ENCODE data around the gene ABHD6.

The ABHD6 gene

DNA sequence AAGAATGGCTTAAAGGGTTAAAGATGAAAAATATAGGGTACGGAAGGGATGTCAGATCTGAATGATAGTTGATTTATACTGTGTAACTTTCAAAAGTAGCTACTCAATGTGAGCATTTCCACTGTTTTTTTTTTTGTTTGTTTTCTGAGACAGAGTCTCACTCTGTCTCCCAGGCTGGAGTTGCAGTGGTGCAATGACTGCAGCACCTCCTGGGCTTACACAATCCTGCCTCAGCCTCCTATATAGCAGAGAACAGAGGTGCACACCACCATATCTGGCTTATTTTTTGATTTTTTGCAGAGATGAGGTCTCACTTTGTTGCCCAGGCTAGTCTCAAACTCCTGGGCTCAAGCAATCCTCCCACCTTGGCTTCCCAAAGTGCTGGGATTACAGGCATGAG, 85.2 kb downstream of the ABHD6 start:
- WGBS, 2 donors (ENCODE audit: extremely low coverage in 2 of 2, insufficient read length in 2 of 2, insufficient replicate concordance in 1 of 2), result no CpG with 5 or more reads among the region's 1 CpG
- H4K8ac ChIP-seq (ENCODE audit: low read depth, low read length), result no peak overlapping the region

DNA sequence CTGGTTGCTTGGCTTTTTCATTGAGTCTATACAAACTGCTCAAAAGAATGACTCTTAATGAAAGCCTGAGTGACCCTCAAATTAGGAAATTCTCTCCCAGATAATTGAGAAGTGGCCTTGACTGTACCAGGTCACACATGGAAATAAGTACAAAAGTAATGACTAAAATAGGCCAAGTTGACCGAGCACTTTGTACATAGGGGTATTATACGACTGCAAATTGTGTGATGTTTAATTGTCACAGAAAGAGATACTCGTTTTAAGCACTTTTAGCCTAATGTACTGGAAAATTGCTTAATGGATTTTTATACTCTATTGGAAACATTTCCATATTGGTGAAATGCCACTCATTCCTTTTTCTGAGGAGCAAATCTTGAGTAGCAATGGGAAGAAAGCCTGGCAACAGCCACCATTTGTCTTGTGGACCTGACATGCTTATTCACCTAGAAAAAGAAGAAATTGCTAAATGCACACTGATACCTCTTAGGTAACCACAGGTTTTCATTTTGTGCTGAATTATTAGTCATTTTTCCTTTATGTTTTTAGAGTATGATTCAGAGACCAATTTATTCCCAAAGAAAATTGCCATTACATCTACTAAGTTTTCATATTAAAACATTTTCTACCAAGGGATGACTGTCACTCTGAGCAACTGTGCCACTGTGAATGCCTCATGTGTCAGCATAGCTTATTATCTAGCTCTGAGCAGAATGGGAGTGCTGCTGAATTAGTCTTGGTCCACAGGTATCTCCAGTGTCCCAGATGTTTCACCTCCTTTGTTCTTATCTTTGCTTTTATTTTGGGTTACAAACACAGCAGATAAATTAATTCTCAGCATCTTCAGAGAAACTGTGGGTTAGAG, 86.2 kb downstream of the ABHD6 start:
- H3K27ac ChIP-seq (replicated peaks; ENCODE audit: low read length), result no peak overlapping the region
- H2AFZ ChIP-seq (ENCODE audit: low read length), result no peak overlapping the region
- no peak overlapping the region for H3K18ac ChIP-seq (ENCODE audit: low read length)
- H4K8ac ChIP-seq (ENCODE audit: low read depth, low read length), result no peak overlapping the region
- no peak for DNase-seq (ENCODE audit: low spot score)
- no peaks in the 10 kb centered on the region for H3K79me1 ChIP-seq (ENCODE audit: low read depth, low read length)
- H2AK5ac ChIP-seq (ENCODE audit: low read depth, low read length), result no peak overlapping the region
- no peak overlapping the region for H3K9ac ChIP-seq (ENCODE audit: low read depth, low read length, poor library complexity)
- no peak overlapping the region for H3K4ac ChIP-seq (ENCODE audit: low read length)
- no peak overlapping the region for H2BK120ac ChIP-seq (ENCODE audit: low read depth, low read length)
- H2BK12ac ChIP-seq (ENCODE audit: low read length), result no peak overlapping the region
- H2BK15ac ChIP-seq (ENCODE audit: low read length), result no peak overlapping the region
- H3K4me3 ChIP-seq (ENCODE audit: low read length in 2 of 2), result no peak overlapping the region
- no peaks in the 10 kb centered on the region for H3K27me3 ChIP-seq (ENCODE audit: control insufficient read depth in 3 of 3, insufficient read depth in 3 of 3, low read depth in 1 of 3, low read length in 3 of 3)
- no peak overlapping the region for H3K23ac ChIP-seq (ENCODE audit: low read depth, low read length, poor library complexity)
- no peak overlapping the region for H3K14ac ChIP-seq (ENCODE audit: low read length)
- no peak overlapping the region for H3K4me2 ChIP-seq (ENCODE audit: insufficient read depth, low read length, poor library complexity, severe bottlenecking)
- no peaks in the 10 kb centered on the region for H3K9me3 ChIP-seq (replicated peaks in 1 of 2; ENCODE audit: control insufficient read depth in 2 of 2, insufficient read depth in 1 of 2, low read depth in 1 of 2, low read length in 2 of 2)
- H4K91ac ChIP-seq (ENCODE audit: low read depth, low read length, poor library complexity), result no peak overlapping the region
- no CpG with 5 or more reads among the region's 3 CpGs for WGBS, 2 donors (ENCODE audit: extremely low coverage in 2 of 2, insufficient read length in 2 of 2, insufficient replicate concordance in 1 of 2)
- H3K4me1 ChIP-seq (ENCODE audit: control insufficient read depth in 2 of 2, insufficient read depth in 1 of 2, low read depth in 1 of 2, low read length in 2 of 2), result no peaks in the 10 kb centered on the region
- H2BK5ac ChIP-seq (ENCODE audit: low read length), result no peak overlapping the region
- H3K36me3 ChIP-seq (replicated peaks in 1 of 2; ENCODE audit: control insufficient read depth in 2 of 2, insufficient read depth in 2 of 2, low read length in 2 of 2), result peaks cover 3 to 23% of the 10 kb centered on the region in 2 donors

More for the DNA sequence above, 85.2 kb downstream of the ABHD6 start:
- H2BK5ac ChIP-seq (ENCODE audit: low read length), result no peak overlapping the region
- H3K4me2 ChIP-seq (ENCODE audit: insufficient read depth, low read length, poor library complexity, severe bottlenecking), result no peak overlapping the region
- H3K18ac ChIP-seq (ENCODE audit: low read length), result no peak overlapping the region
- no peak overlapping the region for H3K9ac ChIP-seq (ENCODE audit: low read depth, low read length, poor library complexity)
- H2BK15ac ChIP-seq (ENCODE audit: low read length), result no peak overlapping the region
- H3K27me3 ChIP-seq (ENCODE audit: control insufficient read depth in 3 of 3, insufficient read depth in 3 of 3, low read depth in 1 of 3, low read length in 3 of 3), result no peaks in the 10 kb centered on the region
- H3K79me1 ChIP-seq (ENCODE audit: low read depth, low read length), result no peaks in the 10 kb centered on the region
- no peak overlapping the region for H2AFZ ChIP-seq (ENCODE audit: low read length)
- no peak overlapping the region for H3K4me3 ChIP-seq (ENCODE audit: low read length in 2 of 2)
- no peak overlapping the region for H3K14ac ChIP-seq (ENCODE audit: low read length)
- H4K91ac ChIP-seq (ENCODE audit: low read depth, low read length, poor library complexity), result no peak overlapping the region
- H3K9me3 ChIP-seq (replicated peaks in 1 of 2; ENCODE audit: control insufficient read depth in 2 of 2, insufficient read depth in 1 of 2, low read depth in 1 of 2, low read length in 2 of 2), result no peaks in the 10 kb centered on the region
- H2BK12ac ChIP-seq (ENCODE audit: low read length), result no peak overlapping the region
- H3K23ac ChIP-seq (ENCODE audit: low read depth, low read length, poor library complexity), result no peak overlapping the region
- DNase-seq (ENCODE audit: low spot score), result no peak
- H3K4me1 ChIP-seq (ENCODE audit: control insufficient read depth in 2 of 2, insufficient read depth in 1 of 2, low read depth in 1 of 2, low read length in 2 of 2), result no peaks in the 10 kb centered on the region
- H2AK5ac ChIP-seq (ENCODE audit: low read depth, low read length), result no peak overlapping the region
- H2BK120ac ChIP-seq (ENCODE audit: low read depth, low read length), result no peak overlapping the region
- peaks cover 7 to 32% of the 10 kb centered on the region in 2 donors for H3K36me3 ChIP-seq (replicated peaks in 1 of 2; ENCODE audit: control insufficient read depth in 2 of 2, insufficient read depth in 2 of 2, low read length in 2 of 2)
- no peak overlapping the region for H3K4ac ChIP-seq (ENCODE audit: low read length)
- H3K27ac ChIP-seq (replicated peaks; ENCODE audit: low read length), result no peak overlapping the region

DNA sequence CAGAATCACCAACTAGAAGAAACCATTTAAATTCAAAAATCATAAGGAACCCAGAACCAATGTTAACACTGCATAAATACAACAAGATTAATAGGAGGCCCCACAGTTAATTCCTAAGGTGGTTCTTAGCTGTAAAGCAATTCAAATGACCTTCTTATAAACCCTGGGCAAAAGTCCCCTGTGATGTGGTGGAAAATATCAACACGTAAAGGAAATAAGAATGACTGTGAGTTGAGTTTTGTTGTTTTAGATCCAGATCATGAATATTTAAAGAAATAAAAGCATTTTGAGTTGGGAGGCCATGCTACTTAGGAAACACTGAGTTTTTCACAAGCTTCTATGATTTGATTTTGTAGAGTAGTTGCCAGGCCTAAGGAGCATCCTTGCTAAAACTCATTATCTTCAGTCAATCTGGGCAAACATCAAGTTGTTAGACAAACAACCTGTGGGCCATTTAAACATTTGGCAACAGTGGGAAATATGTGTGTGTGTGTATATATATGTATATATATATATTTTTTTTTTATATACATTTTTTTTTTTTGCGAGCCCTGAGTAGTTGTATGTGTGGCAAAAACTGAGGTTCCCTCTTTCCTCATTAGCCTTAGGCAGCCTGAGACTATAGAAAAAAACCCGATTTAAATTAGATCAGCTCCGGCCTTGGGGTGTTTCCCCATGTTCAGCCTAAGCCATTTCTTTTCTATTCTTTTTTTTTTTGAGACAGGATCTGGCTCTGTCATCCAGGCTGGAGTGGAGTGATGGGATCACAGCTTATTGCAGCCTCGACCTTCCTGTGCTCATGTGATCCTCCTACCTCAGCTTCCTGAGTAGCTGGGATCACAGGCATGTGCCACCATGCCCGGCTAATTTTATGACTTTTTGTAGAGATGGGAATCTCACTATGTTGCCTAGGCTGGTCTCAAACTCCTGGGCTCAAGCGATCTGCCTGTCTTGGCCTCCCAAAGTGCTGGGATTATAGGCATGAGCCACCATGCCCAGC, 87.1 kb downstream of the ABHD6 start:
- Histone ChIP-seq H3K4me3 (ENCODE audit: low read length in 2 of 2) (no peak overlapping the region), H2BK5ac (ENCODE audit: low read length) (no peak overlapping the region), H2AK5ac (ENCODE audit: low read depth, low read length) (no peak overlapping the region), H4K8ac (ENCODE audit: low read depth, low read length) (no peak overlapping the region), H3K4me2 (ENCODE audit: insufficient read depth, low read length, poor library complexity, severe bottlenecking) (no peak overlapping the region), H3K36me3 (replicated peaks in 1 of 2; ENCODE audit: control insufficient read depth in 2 of 2, insufficient read depth in 2 of 2, low read length in 2 of 2) (peaks cover 0 to 14% of the 10 kb centered on the region in 2 donors), H3K14ac (ENCODE audit: low read length) (no peak overlapping the region), H2BK15ac (ENCODE audit: low read length) (no peak overlapping the region), H3K18ac (ENCODE audit: low read length) (no peak overlapping the region), H3K4me1 (ENCODE audit: control insufficient read depth in 2 of 2, insufficient read depth in 1 of 2, low read depth in 1 of 2, low read length in 2 of 2) (no peaks in the 10 kb centered on the region), H3K27ac (replicated peaks; ENCODE audit: low read length) (no peak overlapping the region), H2BK120ac (ENCODE audit: low read depth, low read length) (no peak overlapping the region), H3K79me1 (ENCODE audit: low read depth, low read length) (no peaks in the 10 kb centered on the region), H3K9me3 (replicated peaks in 1 of 2; ENCODE audit: control insufficient read depth in 2 of 2, insufficient read depth in 1 of 2, low read depth in 1 of 2, low read length in 2 of 2) (no peaks in the 10 kb centered on the region), H3K4ac (ENCODE audit: low read length) (no peak overlapping the region), H2BK12ac (ENCODE audit: low read length) (no peak overlapping the region), H4K91ac (ENCODE audit: low read depth, low read length, poor library complexity) (no peak overlapping the region), H3K23ac (ENCODE audit: low read depth, low read length, poor library complexity) (no peak overlapping the region), H2AFZ (ENCODE audit: low read length) (no peak overlapping the region), H3K9ac (ENCODE audit: low read depth, low read length, poor library complexity) (no peak overlapping the region), H3K27me3 (ENCODE audit: control insufficient read depth in 3 of 3, insufficient read depth in 3 of 3, low read depth in 1 of 3, low read length in 3 of 3) (no peaks in the 10 kb centered on the region)
- no CpG with 5 or more reads among the region's 7 CpGs for WGBS, 2 donors (ENCODE audit: extremely low coverage in 2 of 2, insufficient read length in 2 of 2, insufficient replicate concordance in 1 of 2)
- DNase-seq (ENCODE audit: low spot score), result no peak

DNA sequence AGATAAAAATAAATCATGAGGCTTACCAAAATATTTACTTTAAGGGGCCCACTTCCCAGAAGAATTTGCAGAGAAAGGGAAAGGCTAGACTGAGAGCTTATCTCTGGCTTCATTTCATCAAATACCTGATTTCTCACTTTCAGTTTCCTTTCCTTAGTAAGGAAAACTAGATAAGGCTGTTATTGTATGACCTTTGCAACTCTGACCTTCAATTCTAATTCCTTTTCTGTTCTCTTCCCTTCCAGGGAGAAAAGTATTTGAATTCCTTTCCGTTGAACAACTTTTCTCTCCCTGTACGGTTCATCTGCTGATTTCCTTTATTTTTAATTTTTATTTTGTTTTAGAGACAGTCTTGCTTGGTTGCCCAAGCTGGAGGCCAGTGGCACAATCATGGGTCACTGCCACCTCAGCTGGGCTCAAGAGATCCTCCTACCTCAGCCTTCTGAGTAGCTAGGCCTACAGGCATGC, 88.0 kb downstream of the ABHD6 start:
- H2BK5ac ChIP-seq (ENCODE audit: low read length), result no peak overlapping the region
- H3K4ac ChIP-seq (ENCODE audit: low read length), result no peak overlapping the region
- no peak overlapping the region for H3K23ac ChIP-seq (ENCODE audit: low read depth, low read length, poor library complexity)
- H3K14ac ChIP-seq (ENCODE audit: low read length), result no peak overlapping the region
- H2BK120ac ChIP-seq (ENCODE audit: low read depth, low read length), result no peak overlapping the region
- WGBS, 2 donors (ENCODE audit: extremely low coverage in 2 of 2, insufficient read length in 2 of 2, insufficient replicate concordance in 1 of 2), result no CpG with 5 or more reads among the region's 2 CpGs
- no peaks in the 10 kb centered on the region for H3K4me1 ChIP-seq (ENCODE audit: control insufficient read depth in 2 of 2, insufficient read depth in 1 of 2, low read depth in 1 of 2, low read length in 2 of 2)
- H2BK15ac ChIP-seq (ENCODE audit: low read length), result no peak overlapping the region
- H2AFZ ChIP-seq (ENCODE audit: low read length), result no peak overlapping the region
- no peaks in the 10 kb centered on the region for H3K79me1 ChIP-seq (ENCODE audit: low read depth, low read length)
- no peak overlapping the region for H3K18ac ChIP-seq (ENCODE audit: low read length)
- no peak overlapping the region for H3K9ac ChIP-seq (ENCODE audit: low read depth, low read length, poor library complexity)
- H3K27ac ChIP-seq (replicated peaks; ENCODE audit: low read length), result no peak overlapping the region
- no peak overlapping the region for H3K4me3 ChIP-seq (ENCODE audit: low read length in 2 of 2)
- peaks cover 0 to 10% of the 10 kb centered on the region in 2 donors for H3K36me3 ChIP-seq (replicated peaks in 1 of 2; ENCODE audit: control insufficient read depth in 2 of 2, insufficient read depth in 2 of 2, low read length in 2 of 2)
- no peak overlapping the region for H3K4me2 ChIP-seq (ENCODE audit: insufficient read depth, low read length, poor library complexity, severe bottlenecking)
- DNase-seq (ENCODE audit: low spot score), result no peak
- no peaks in the 10 kb centered on the region for H3K9me3 ChIP-seq (replicated peaks in 1 of 2; ENCODE audit: control insufficient read depth in 2 of 2, insufficient read depth in 1 of 2, low read depth in 1 of 2, low read length in 2 of 2)
- H4K91ac ChIP-seq (ENCODE audit: low read depth, low read length, poor library complexity), result no peak overlapping the region
- no peak overlapping the region for H2BK12ac ChIP-seq (ENCODE audit: low read length)
- H3K27me3 ChIP-seq (ENCODE audit: control insufficient read depth in 3 of 3, insufficient read depth in 3 of 3, low read depth in 1 of 3, low read length in 3 of 3), result no peaks in the 10 kb centered on the region
- H2AK5ac ChIP-seq (ENCODE audit: low read depth, low read length), result no peak overlapping the region
- no peak overlapping the region for H4K8ac ChIP-seq (ENCODE audit: low read depth, low read length)
